ENCODE data around the gene CASP8. TPM values are rescaled to one million over a fixed set of nuclear protein-coding genes. Genes with fewer than 3 reads are reported as not detected.

The CASP8 gene
- total RNA-seq, 4 donors from 2014 or later = 2.6 to 111 (median 20.7) TPM

DNA sequence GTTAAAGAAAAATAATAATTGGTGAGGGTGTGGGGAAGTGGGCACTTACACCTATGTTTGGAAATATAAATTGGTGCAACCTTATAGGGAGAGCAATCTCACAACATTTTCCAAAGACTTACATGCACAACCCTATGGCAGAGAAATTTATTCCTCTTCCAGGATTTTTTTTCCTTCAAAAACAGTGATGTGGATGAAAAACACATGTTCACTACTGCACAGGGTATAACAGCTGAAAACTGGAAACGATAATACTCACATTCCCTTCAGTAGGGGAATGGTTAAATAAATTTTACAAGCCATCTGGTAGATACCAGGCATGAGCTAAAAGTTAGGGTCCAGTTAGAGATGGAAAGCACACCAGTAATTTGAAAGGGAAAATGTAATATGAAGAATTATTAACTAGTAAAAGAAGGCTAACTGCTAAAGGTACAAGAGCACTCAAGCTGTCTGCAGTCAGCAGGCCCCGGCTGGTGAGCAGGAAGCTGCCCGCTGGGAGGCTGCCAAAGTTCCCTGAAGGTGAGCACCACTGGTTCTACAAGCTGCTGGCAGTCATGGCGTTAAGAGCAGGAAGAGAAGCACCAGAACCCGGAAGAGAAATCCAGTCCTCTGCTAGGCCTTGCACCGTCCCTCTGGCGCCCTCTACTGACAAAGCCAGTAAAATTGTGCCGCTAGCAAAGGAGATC is 28.4 kb upstream of the CASP8 start:
- Histone ChIP-seq H3K4me3 (no peak overlapping the region), H3K27me3 (no peaks in the 10 kb centered on the region), H3K9me3 (no peaks in the 10 kb centered on the region), H3K36me3 (no peaks in the 10 kb centered on the region), H3K27ac (no peak overlapping the region), H3K4me1 (no peaks in the 10 kb centered on the region)
- peak; percentile 71 to 79 for DNase-seq
- intact Hi-C loops (cut with DNase I; ENCODE audit: low total_unique reads) = no loop called here
- TF ChIP-seq, protein P1, sequence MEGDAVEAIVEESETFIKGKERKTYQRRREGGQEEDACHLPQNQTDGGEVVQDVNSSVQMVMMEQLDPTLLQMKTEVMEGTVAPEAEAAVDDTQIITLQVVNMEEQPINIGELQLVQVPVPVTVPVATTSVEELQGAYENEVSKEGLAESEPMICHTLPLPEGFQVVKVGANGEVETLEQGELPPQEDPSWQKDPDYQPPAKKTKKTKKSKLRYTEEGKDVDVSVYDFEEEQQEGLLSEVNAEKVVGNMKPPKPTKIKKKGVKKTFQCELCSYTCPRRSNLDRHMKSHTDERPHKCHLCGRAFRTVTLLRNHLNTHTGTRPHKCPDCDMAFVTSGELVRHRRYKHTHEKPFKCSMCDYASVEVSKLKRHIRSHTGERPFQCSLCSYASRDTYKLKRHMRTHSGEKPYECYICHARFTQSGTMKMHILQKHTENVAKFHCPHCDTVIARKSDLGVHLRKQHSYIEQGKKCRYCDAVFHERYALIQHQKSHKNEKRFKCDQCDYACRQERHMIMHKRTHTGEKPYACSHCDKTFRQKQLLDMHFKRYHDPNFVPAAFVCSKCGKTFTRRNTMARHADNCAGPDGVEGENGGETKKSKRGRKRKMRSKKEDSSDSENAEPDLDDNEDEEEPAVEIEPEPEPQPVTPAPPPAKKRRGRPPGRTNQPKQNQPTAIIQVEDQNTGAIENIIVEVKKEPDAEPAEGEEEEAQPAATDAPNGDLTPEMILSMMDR (IDR thresholded peaks at IDR 0.05) = peak; percentile 44 to 71 (median 60)
- TF ChIP-seq POLR2A (IDR thresholded peaks at IDR 0.05) = no peak

DNA sequence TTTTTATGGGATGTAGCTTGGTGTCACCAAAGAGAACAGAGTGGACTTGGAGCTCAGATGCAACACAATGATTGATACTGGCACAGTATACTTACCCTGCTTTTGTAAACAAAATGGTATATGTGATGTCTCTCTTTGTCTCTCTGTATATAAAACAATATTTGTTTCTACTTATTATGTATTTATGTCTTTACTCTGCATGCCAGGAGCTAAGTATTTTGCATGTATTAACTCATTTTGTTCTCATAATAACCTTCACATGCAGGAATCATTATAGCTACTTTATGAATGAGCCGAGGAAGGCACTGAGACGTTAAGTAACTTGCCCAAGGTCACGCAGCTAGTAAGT is 27.9 kb upstream of the CASP8 start:
- no peak for TF ChIP-seq POLR2A (IDR thresholded peaks at IDR 0.05)
- TF ChIP-seq, protein P1 (IDR thresholded peaks at IDR 0.05) = no peak
- no peaks in the 10 kb centered on the region for H3K4me1 ChIP-seq
- no peaks in the 10 kb centered on the region for H3K9me3 ChIP-seq
- DNase-seq = no peak
- no peaks in the 10 kb centered on the region for H3K36me3 ChIP-seq
- H3K4me3 ChIP-seq = no peak overlapping the region
- H3K27ac ChIP-seq = no peak overlapping the region
- intact Hi-C loops (cut with DNase I; ENCODE audit: low total_unique reads) = no loop called here
- H3K27me3 ChIP-seq = no peaks in the 10 kb centered on the region

DNA sequence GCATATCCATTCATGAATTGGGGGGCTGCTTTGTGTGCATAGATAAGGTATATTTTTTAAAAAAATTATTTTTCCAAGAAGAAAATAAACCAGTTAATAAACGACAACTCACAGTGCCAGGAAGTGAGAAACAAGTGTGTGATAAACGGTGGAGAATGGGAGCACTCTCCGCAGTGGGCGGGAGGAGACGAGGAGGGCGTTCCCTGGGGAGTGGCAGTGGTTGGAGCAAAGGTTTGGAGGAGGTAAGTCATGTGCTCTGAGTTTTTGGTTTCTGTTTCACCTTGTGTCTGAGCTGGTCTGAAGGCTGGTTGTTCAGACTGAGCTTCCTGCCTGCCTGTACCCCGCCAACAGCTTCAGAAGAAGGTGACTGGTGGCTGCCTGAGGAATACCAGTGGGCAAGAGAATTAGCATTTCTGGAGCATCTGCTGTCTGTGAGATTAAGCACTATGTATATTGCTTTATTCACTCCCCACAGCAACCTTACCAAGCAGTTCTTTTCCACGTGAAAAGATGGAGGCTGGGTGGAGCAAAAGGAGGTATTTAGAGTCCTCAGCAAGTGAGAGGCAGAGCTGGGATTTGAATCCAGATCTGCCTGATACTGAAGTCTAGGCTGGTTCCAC is 27.0 kb upstream of the CASP8 start:
- Histone ChIP-seq H3K4me3 (no peak overlapping the region), H3K9me3 (no peaks in the 10 kb centered on the region), H3K27me3 (no peaks in the 10 kb centered on the region), H3K36me3 (no peaks in the 10 kb centered on the region), H3K27ac (peak overlapping the region in 1 of 2 donors; percentile 66), H3K4me1 (no peaks in the 10 kb centered on the region)
- DNase-seq = peak; percentile 39 to 47
- TF ChIP-seq, protein P1 (IDR thresholded peaks at IDR 0.05) = no peak
- peak; percentile 18 to 35 for TF ChIP-seq POLR2A (IDR thresholded peaks at IDR 0.05)
- intact Hi-C loops (cut with DNase I; ENCODE audit: low total_unique reads) = no loop called here

DNA sequence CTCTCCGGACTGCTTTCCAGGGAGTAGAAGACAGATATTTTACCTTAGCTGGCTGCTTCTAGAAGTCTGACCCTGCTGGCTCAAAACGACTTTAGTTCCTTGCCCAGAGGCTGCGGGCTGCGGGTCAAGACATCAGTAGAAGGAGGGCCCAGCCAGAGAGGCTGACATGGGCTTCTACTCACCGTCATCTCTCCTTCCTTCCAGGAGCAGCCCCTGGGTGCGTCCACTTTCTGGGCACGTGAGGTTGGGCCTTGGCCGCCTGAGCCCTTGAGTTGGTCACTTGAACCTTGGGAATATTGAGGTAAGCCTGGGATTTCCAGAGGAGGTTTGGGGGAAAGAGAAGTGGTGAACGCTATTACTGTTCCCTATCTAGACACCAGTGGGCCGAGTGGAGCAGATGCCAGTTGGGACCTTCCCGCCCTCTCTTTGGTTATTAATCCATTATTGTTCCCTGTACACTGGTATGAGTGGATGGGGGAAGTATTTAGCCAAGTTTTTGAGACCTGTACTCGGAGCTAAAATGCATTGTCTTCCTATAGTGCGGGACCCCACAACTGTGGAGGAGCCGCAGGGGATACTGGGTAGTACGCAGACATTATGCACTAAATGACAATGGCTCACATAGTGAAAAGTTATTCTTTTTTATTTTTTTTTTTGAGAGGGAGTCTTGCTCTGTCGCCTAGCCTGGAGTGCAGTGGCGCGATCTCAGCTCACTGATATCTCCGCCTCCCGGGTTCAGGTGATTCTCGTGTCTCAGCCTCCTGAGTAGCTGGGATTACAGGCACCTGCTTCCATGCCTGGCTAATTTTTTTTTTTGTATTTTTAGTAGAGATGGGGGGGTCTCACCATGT is 26.3 kb upstream of the CASP8 start:
- Histone ChIP-seq H3K27me3 (no peaks in the 10 kb centered on the region), H3K4me1 (no peaks in the 10 kb centered on the region), H3K36me3 (no peaks in the 10 kb centered on the region), H3K27ac (peak overlapping the region in 1 of 2 donors; percentile 66), H3K4me3 (no peak overlapping the region), H3K9me3 (no peaks in the 10 kb centered on the region)
- no peak for TF ChIP-seq POLR2A (IDR thresholded peaks at IDR 0.05)
- TF ChIP-seq, protein P1 (IDR thresholded peaks at IDR 0.05) = no peak
- intact Hi-C loops (cut with DNase I; ENCODE audit: low total_unique reads) = no loop called here
- no peak for DNase-seq
